Measurements from ENCODE around the gene VAV2.

- TF ChIP-seq BCL3 (IDR thresholded peaks at IDR 0.05) = no peak
- no peak for TF ChIP-seq BHLHE40 (IDR thresholded peaks at IDR 0.05; ENCODE audit: low read depth, low read length)
- no peak for TF ChIP-seq USF2 (IDR thresholded peaks at IDR 0.05)
- TF ChIP-seq CTCF (IDR thresholded peaks at IDR 0.05) = no peak
- no peak for TF ChIP-seq EP300 (IDR thresholded peaks at IDR 0.05)
- no peak for TF ChIP-seq POLR2A (IDR thresholded peaks at IDR 0.05; ENCODE audit: low read length)
- no peak for TF ChIP-seq ATOH8 (CRISPR knock-in tag; IDR thresholded peaks at IDR 0.05; ENCODE audit: low read depth)
- no peak for TF ChIP-seq CEBPB (IDR thresholded peaks at IDR 0.05)
- TF ChIP-seq RNF2 (IDR thresholded peaks at IDR 0.05; ENCODE audit: borderline replicate concordance, low read depth) = no peak
- TF ChIP-seq HES2 (IDR thresholded peaks at IDR 0.05) = no peak
- no peak for TF ChIP-seq CHD2 (IDR thresholded peaks at IDR 0.05; ENCODE audit: low read length, partially characterized antibody)
- TF ChIP-seq SREBF2 (IDR thresholded peaks at IDR 0.05) = no peak
Observed at GRCh38 chr9:133969681-133970580, 22.2 kb downstream of the VAV2 start.

Measured in A549 (cell line).